Hematopoietic multipotent progenitor cell treated with erythropoietin and hydrocortisone succinate and interleukin-3 and kit ligand, for 15 days (in vitro differentiated cells): ENCODE data around the gene EFNA4.
A peak's percentile ranks its signal among the peaks of the same experiment; 100 is the strongest.

Experiments used
- DNase-seq: peaks from one replicate; pipeline ENCODE4 v3.0.0-alpha.2; 2015; ENCODE audit warnings: low spot score

The EFNA4 gene

GRCh38 chr1:155052439-155053395, 10.8 kb upstream of the EFNA4 start:
- peak; percentile 53 for DNase-seq

DNA sequence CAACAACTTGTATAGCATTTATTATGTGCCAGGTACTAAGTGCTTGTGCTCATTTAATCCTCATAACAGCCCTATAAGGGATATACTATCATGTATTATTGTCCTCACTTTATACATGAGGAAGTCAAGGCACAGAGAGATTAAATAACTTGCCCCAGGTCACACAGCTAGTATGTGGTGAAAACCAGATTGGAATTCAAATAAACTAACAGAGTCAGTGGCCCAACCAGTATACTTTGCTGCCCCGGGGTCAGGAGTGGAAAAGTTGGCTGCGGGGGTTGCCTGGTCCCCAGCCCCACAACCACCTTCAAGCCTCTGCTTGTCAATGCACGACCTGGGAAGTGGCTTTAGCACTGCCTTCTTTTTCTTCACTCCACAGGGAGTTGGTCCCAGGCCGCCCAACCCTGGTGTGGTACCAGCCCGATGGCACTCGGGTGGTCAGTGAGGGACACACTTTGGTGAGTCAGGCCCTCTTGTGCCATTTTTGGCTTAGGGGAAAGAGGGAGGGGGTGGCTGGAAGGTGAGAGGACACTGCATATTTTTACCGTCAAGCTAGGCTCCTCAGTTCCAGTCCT, 9.9 kb upstream of the EFNA4 start:
- DNase-seq: no peak

GRCh38 chr1:155057104-155057503, 6.4 kb upstream of the EFNA4 start:
- DNase-seq: no peak

- DNase-seq: no peak
These were observed 5.7 kb upstream of the EFNA4 start for GRCh38 chr1:155057788-155058211.

GRCh38 chr1:155060736-155061135, 2.8 kb upstream of the EFNA4 start:
- DNase-seq: no peak

DNA sequence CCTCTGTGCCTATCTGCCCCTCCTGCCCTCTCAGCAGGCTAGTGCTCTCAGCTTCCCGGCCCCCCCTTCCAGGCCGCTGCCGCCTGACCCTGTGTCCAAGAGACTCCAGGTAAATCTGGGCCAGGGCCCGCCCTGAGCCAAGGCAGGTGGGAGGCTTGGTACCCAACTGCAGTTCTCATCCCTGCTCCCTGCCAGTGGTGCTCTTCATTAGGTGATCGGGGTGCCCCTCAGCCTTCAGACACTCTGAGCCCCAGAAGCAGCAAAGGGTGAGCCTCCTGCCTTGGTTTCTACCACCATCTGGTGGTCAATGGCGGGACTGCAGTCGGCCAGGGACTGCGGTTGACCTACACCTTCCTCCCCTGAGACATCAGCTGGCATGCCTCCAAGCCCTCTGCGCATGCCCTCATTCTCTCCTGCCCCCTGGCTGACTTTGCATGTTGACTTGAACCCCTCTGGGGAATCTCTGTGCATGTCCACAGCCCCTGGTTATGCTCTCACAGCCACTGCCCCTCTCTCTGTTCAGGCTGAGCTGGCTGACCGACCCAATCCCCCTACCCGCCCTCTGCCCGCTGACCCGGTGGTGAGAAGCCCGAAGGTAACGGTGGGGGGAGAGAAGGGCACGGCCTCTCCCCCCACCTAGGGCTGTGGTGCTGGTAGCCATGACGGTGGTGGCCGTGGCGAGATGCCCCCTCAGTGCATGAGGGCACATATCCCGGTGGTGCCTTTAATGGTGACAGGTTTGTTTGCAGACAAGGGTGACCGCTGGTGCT, 2.0 kb upstream of the EFNA4 start:
- peak; percentile 91 for DNase-seq

DNA sequence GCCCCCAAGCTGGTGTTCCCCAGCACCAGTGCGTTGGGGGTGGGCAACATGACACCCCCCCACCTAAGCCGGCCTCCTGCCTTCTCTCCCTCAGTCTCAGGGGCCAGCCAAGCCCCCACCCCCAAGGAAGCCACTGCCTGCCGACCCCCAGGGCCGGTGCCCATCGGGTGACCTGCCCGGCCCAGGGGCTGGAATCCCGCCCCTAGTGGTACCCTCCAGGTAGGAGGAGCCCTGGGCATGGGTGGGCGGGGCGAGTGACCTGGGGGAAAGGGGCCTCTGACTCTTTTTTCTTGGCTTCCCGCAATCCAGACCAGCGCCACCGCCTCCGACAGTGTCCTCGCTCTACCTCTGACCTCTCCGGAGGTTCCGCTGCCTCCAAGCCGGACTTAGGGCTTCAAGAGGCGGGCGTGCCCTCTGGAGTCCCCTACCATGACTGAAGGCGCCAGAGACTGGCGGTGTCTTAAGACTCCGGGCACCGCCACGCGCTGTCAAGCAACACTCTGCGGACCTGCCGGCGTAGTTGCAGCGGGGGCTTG, 1.3 kb upstream of the EFNA4 start:
- DNase-seq: no peak

DNA sequence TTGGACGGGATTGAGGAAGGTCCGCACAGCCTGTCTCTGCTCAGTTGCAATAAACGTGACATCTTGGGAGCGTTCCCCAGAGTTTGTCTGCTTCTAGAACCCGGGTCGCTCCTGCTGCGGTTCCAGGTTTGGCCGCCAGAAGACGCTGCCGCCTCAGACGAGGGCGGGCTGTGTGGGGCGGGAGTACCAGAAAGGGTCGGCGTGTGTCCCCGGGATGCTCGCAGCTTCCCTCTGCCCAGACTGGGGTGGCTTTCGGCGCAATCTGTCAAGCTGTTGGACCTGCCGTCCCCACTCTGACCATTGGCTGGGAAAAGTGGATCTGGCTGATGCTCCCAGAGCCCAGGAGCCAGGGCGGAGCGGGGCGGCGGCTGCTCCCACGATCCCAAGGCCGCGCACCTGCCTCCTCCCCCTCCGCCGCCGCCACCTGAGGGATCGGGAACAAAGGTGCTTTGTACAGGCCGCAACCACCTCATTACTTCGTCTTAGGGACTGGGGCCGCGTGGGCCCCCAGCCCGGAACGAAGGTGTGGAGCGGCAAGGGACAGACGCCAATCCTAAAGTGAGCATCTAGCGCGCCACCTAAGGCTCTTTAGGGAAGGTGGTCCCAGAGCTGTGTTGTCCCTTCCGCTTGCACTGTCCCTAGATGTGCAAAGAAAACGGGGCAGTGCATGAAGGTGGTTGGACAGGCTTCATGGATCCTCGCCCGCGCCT, 683 bp upstream of the EFNA4 start:
- peak; percentile 64 for DNase-seq

- no peak for DNase-seq
These were observed 731 bp downstream of the EFNA4 start for GRCh38 chr1:155064111-155064831.

GRCh38 chr1:155064832-155065429, 1.4 kb downstream of the EFNA4 start:
- DNase-seq: no peak

- no peak for DNase-seq
These were observed 3.2 kb downstream of the EFNA4 start for GRCh38 chr1:155066777-155067176.

DNA sequence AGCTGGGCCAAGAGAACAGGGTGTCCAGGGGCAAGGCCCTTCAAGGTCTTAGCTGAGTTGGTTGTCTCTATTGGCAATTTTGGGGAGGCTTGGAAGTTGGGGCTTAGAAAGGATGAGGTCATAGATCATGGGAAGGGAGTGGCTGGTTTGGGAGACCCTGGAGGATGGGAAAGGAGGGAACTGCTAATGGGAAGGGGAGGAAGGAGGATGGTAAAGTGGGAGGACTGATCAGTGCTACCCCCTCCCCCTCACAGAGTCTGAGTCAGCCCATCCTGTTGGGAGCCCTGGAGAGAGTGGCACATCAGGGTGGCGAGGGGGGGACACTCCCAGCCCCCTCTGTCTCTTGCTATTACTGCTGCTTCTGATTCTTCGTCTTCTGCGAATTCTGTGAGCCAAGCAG, 5.1 kb downstream of the EFNA4 start:
- no peak for DNase-seq

- no peak for DNase-seq
These were observed 6.1 kb downstream of the EFNA4 start for GRCh38 chr1:155069551-155070157.

- DNase-seq: no peak
These were observed 6.7 kb downstream of the EFNA4 start for GRCh38 chr1:155070158-155070621.

DNA sequence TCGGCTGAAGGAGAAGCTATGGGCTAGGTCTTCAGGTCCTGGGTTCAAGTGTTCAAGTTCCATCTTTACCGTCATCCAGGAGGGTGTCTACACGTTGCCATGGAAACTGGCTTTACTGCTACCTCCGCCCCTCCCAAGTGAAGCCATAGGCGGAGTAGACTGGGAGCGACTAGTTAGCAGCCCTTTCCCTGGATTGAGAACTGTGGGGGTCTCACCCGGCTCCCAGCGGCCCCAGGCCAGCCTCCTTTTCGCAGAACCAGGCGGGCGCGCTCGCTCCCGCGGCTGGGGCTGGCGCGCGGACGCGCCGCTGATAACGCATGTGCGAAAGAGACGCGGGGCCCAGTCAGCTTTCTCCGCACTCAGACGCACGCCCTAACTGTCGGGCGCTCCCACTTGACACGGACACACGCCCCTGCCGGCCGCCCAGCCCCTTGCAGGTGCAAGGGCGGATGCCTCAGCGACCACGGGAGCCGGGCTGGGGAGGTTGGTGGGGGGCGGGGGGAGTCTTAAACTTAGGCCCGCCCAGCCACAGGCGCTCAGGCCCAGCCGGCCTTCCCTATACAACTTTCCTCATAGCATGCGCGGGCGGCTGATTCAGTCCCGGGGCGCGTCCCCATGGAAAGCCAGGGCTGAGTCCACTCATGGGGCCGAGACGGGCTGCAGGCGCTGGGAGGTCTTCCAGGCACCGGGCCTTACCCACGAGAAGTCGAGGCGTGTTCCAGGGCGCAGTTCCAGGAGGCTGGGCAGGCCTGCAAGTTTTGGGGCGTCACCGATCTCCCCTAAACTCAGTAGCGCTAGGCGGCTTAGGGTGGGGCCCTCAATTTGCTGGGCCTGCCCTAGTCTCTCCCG, 7.4 kb downstream of the EFNA4 start:
- DNase-seq: peak; percentile 85

DNA sequence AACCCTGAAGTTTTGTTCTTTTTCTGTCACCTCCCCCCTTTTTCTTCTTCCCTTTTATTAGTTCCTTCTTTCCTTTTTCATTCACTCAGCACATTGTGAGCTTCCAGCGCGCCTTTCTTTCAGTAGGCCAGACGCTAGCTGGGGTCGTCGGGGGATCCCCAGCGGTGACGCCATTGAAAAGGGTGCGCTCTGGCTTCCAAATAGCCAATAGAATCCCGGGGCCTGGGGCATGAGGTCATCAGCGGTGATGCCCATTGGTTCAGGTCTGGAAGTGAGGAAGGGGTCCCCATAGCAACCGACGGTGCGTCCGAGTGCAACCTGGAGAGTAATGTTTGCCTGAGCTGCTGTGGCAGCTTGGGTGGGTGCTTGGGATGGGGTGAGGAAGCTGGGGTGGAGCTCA, 8.2 kb downstream of the EFNA4 start:
- no peak for DNase-seq

DNA sequence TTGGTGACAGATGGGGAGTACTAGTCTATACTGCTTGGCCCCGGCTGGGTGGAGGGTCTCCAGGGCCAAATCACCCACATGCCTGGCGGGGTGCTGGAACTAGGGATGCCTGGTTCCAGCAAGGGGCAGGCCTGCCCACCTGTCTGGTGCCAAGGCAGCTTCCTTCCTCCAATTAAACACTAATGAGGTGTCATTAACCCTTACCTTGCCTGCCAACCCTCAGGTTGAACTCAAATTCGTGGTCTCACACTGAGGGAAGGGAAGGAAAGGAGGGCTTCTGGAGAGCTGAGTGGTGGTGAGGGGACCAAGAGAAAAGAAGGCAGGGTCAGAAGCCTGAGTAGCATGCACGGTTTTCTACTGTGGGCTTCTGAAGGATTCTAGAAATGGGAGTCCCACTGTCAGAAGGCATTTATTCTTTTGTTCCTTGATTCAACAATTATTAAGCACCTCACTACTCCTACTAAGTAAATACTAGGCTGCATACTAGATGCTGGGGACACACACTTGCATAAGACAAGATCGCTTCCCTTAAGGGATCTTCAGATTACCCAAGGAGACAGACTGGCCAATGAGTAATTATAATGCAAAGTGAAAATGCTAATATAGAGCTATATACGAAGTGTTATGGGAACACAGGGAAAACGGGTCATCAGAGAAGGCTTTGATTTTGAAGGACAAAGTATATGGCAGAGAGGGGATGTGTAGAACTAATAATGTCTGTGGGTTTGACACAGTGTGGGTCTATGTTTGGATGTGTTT, 9.2 kb downstream of the EFNA4 start:
- no peak for DNase-seq
